HEK293 (cell line): ENCODE measurements around the gene VEPH1.

Source experiments
- CTCF ChIA-PET: fragments of 350-600 bp; formaldehyde crosslinking; extraction: SDS; loops from one replicate; lab custom pipeline; 2021; ENCODE audit warnings: antibody characterized with exemption; lab: Yijun Ruan, JAX
- POLR2A ChIA-PET: fragments of 300-600 bp; formaldehyde crosslinking; extraction: SDS; loops from one replicate; lab custom pipeline; 2020; ENCODE audit warnings: antibody characterized with exemption, inconsistent platforms; lab: Yijun Ruan, JAX
- H3K27ac ChIP-seq: fragments of 200-500 bp; sonication (Bioruptor generic); 2 replicates; pipeline ENCODE4 v1.5.1; 2014; ENCODE audit warnings: low read depth, low read length, control low read depth, inconsistent platforms; ENCODE audit errors: extremely low read depth
- H3K36me3 ChIP-seq, 2 experiments: fragments of 200-500 bp in 1 of 2; sonication (Bioruptor generic) in 1 of 2; 1 replicate in 1 of 2; 2 replicates in 1 of 2; pipeline ENCODE4 v1.5.1; 2014 to 2017; ENCODE audit warnings: inconsistent platforms in 2 of 2, low read length in 2 of 2; ENCODE audit not compliant: control insufficient read depth in 2 of 2, insufficient read depth in 1 of 2
- H3K4me1 ChIP-seq: fragments of 200-500 bp; sonication (Bioruptor generic); 2 replicates; pipeline ENCODE4 v1.5.1; 2014; ENCODE audit warnings: mild to moderate bottlenecking, low read length, inconsistent platforms; ENCODE audit not compliant: control insufficient read depth, insufficient read depth
- H3K4me3 ChIP-seq: 2 replicates; pipeline ENCODE4 v1.5.1; 2011; ENCODE audit warnings: low read depth, mild to moderate bottlenecking, control low read depth, low read length, moderate library complexity
- H3K9me3 ChIP-seq: fragments of 200-500 bp; sonication (Bioruptor generic); 2 replicates; pipeline ENCODE4 v1.5.1; 2014; ENCODE audit warnings: low read depth, low read length, inconsistent platforms; ENCODE audit not compliant: control insufficient read depth, insufficient read depth
- GLIS1 ChIP-seq: fragments of 450-650 bp; formaldehyde crosslinking; IDR thresholded peaks from 2 replicates; pipeline ENCODE4 v1.5.1; 2016; ENCODE audit warnings: missing biosample characterization, missing genetic modification characterization
- HOXC10 ChIP-seq: sonication (generic); formaldehyde crosslinking; IDR thresholded peaks from 2 replicates; pipeline ENCODE4 v1.8.1; 2023; ENCODE audit warnings: mild to moderate bottlenecking, missing genetic modification reagents
- YY2 ChIP-seq: fragments of 450-650 bp; formaldehyde crosslinking; IDR thresholded peaks from 2 replicates; pipeline ENCODE4 v1.5.1; 2016; ENCODE audit warnings: missing biosample characterization, missing genetic modification characterization
- ZNF133 ChIP-seq: fragments of 450-650 bp; formaldehyde crosslinking; IDR thresholded peaks from 2 replicates; pipeline ENCODE4 v1.5.1; 2016; ENCODE audit warnings: missing biosample characterization, missing genetic modification characterization
- ZNF19 ChIP-seq: fragments of 450-650 bp; formaldehyde crosslinking; IDR thresholded peaks from 2 replicates; pipeline ENCODE4; 2016; ENCODE audit warnings: missing biosample characterization, missing genetic modification characterization, low read depth
- ZNF24 ChIP-seq: fragments of 450-650 bp; formaldehyde crosslinking; IDR thresholded peaks from 2 replicates; pipeline ENCODE4 v1.5.1; 2016; ENCODE audit warnings: missing biosample characterization, missing genetic modification characterization
- ZNF280D ChIP-seq: fragments of 450-650 bp; formaldehyde crosslinking; IDR thresholded peaks from 2 replicates; pipeline ENCODE4 v1.5.1; 2016; ENCODE audit warnings: missing biosample characterization, missing genetic modification characterization
- ZNF354C ChIP-seq: fragments of 450-650 bp; formaldehyde crosslinking; IDR thresholded peaks from 2 replicates; pipeline ENCODE4 v1.5.1; 2016; ENCODE audit warnings: missing biosample characterization, missing genetic modification characterization, low read depth, borderline replicate concordance
- ZNF544 ChIP-seq: fragments of 450-650 bp; formaldehyde crosslinking; IDR thresholded peaks from 2 replicates; pipeline ENCODE4 v1.5.0; 2017; ENCODE audit warnings: missing biosample characterization, missing genetic modification characterization
- ZNF548 ChIP-seq: fragments of 450-650 bp; formaldehyde crosslinking; IDR thresholded peaks from 2 replicates; pipeline ENCODE4 v1.5.1; 2016; ENCODE audit warnings: missing biosample characterization, missing genetic modification characterization
- ZNF555 ChIP-seq: fragments of 450-650 bp; formaldehyde crosslinking; conservative IDR thresholded peaks from 2 replicates; pipeline ENCODE4 v1.5.1; 2017; ENCODE audit warnings: missing biosample characterization, mild to moderate bottlenecking, missing genetic modification characterization, inconsistent platforms
- ZNF585B ChIP-seq: fragments of 450-650 bp; formaldehyde crosslinking; IDR thresholded peaks from 2 replicates; pipeline ENCODE4 v1.5.1; 2016; ENCODE audit warnings: missing biosample characterization, missing genetic modification characterization
- ZNF776 ChIP-seq: fragments of 450-650 bp; formaldehyde crosslinking; IDR thresholded peaks from 2 replicates; pipeline ENCODE4 v1.5.0; 2017; ENCODE audit warnings: missing biosample characterization, missing genetic modification characterization, borderline replicate concordance
- ZNF791 ChIP-seq: fragments of 450-650 bp; formaldehyde crosslinking; IDR thresholded peaks from 2 replicates; pipeline ENCODE4 v1.5.1; 2016; ENCODE audit warnings: missing biosample characterization, missing genetic modification characterization
- TF ChIP-seq, protein P1 (sequence below): fragments of 450-650 bp; formaldehyde crosslinking; IDR thresholded peaks from 2 replicates; pipeline ENCODE4 v1.5.1; 2016; ENCODE audit warnings: missing biosample characterization, missing genetic modification characterization, borderline replicate concordance
- TF ChIP-seq, protein P2 (sequence below): fragments of 450-650 bp; formaldehyde crosslinking; IDR thresholded peaks from 2 replicates; pipeline ENCODE4 v1.5.1; 2016; ENCODE audit warnings: missing biosample characterization, missing genetic modification characterization
- TF ChIP-seq, protein P3 (sequence below): fragments of 450-650 bp; formaldehyde crosslinking; IDR thresholded peaks from 2 replicates; pipeline ENCODE4 v1.5.1; 2016; ENCODE audit warnings: missing biosample characterization, missing genetic modification characterization, borderline replicate concordance

VEPH1 gene

GRCh38 chr3:157526036-157526435, 22.8 kb upstream of the VEPH1 start (continued):
- TF ChIP-seq ZNF133 = no peak
- no peak for TF ChIP-seq ZNF354C
- no peak for TF ChIP-seq ZNF585B (tag by site-specific recombination)

- no peaks in the 10 kb centered on the region for H3K9me3 ChIP-seq
- H3K27ac ChIP-seq = no peak overlapping the region
- no peaks in the 10 kb centered on the region for H3K4me1 ChIP-seq
- TF ChIP-seq ZNF280D = 0 out of 2 replicates have a peak, but pooled peaks have one; percentile 58
- TF ChIP-seq, protein P1, sequence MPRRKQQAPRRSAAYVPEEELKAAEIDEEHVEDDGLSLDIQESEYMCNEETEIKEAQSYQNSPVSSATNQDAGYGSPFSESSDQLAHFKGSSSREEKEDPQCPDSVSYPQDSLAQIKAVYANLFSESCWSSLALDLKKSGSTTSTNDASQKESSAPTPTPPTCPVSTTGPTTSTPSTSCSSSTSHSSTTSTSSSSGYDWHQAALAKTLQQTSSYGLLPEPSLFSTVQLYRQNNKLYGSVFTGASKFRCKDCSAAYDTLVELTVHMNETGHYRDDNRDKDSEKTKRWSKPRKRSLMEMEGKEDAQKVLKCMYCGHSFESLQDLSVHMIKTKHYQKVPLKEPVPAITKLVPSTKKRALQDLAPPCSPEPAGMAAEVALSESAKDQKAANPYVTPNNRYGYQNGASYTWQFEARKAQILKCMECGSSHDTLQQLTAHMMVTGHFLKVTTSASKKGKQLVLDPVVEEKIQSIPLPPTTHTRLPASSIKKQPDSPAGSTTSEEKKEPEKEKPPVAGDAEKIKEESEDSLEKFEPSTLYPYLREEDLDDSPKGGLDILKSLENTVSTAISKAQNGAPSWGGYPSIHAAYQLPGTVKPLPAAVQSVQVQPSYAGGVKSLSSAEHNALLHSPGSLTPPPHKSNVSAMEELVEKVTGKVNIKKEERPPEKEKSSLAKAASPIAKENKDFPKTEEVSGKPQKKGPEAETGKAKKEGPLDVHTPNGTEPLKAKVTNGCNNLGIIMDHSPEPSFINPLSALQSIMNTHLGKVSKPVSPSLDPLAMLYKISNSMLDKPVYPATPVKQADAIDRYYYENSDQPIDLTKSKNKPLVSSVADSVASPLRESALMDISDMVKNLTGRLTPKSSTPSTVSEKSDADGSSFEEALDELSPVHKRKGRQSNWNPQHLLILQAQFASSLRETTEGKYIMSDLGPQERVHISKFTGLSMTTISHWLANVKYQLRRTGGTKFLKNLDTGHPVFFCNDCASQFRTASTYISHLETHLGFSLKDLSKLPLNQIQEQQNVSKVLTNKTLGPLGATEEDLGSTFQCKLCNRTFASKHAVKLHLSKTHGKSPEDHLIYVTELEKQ = no peak
- TF ChIP-seq, all 188 proteins: peak for 1
- ChIA-PET POLR2A (no interaction called here), CTCF (interaction anchor here (1.8 kb wide), 1 partner anchor 8 kb away, joined by 11 read pairs; no protein-coding TSS in a partner anchor)
- Histone ChIP-seq H3K36me3 (no peaks in the 10 kb centered on the region), H3K4me3 (no peak overlapping the region)
These were observed 20.6 kb upstream of the VEPH1 start for GRCh38 chr3:157523814-157524213.

DNA sequence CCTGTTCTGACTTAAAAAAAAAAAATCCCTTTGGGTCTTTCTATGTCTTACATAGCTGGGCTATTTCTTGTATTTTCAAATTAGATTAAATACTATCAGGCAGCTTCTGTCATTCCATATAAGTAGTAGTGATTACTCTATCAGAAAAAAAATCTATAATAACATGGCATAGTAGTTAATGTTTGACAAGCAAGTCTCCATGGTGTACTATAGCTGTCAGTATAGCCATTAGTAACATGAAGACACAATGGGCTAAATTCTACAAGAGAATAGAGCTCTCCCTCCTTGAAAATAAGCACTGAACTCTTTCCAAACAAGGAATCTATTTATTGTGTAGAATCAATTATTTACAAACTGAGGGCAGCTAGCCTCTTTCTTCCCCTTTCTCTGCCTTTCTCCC, 19.4 kb upstream of the VEPH1 start:
- POLR2A ChIA-PET = no interaction called here
- no peaks in the 10 kb centered on the region for H3K36me3 ChIP-seq
- no peaks in the 10 kb centered on the region for H3K4me1 ChIP-seq
- H3K9me3 ChIP-seq = no peaks in the 10 kb centered on the region
- CTCF ChIA-PET = interaction anchor here (1.8 kb wide), 1 partner anchor 9 kb away, joined by 11 read pairs; no protein-coding TSS in a partner anchor
- H3K27ac ChIP-seq = no peak overlapping the region
- TF ChIP-seq ZNF544 (tag by site-specific recombination) (no peak), ZNF791 (tag by site-specific recombination) (no peak), ZNF24 (tag by site-specific recombination) (no peak), HOXC10 (CRISPR knock-in tag) (no peak), ZNF776 (no peak), ZNF548 (tag by site-specific recombination) (no peak), ZNF555 (no peak), ZNF19 (tag by site-specific recombination) (no peak), YY2 (tag by site-specific recombination) (no peak), GLIS1 (tag by site-specific recombination) (no peak)
- TF ChIP-seq, protein P2, sequence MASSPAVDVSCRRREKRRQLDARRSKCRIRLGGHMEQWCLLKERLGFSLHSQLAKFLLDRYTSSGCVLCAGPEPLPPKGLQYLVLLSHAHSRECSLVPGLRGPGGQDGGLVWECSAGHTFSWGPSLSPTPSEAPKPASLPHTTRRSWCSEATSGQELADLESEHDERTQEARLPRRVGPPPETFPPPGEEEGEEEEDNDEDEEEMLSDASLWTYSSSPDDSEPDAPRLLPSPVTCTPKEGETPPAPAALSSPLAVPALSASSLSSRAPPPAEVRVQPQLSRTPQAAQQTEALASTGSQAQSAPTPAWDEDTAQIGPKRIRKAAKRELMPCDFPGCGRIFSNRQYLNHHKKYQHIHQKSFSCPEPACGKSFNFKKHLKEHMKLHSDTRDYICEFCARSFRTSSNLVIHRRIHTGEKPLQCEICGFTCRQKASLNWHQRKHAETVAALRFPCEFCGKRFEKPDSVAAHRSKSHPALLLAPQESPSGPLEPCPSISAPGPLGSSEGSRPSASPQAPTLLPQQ (tag by site-specific recombination) = no peak
- TF ChIP-seq, protein P3, sequence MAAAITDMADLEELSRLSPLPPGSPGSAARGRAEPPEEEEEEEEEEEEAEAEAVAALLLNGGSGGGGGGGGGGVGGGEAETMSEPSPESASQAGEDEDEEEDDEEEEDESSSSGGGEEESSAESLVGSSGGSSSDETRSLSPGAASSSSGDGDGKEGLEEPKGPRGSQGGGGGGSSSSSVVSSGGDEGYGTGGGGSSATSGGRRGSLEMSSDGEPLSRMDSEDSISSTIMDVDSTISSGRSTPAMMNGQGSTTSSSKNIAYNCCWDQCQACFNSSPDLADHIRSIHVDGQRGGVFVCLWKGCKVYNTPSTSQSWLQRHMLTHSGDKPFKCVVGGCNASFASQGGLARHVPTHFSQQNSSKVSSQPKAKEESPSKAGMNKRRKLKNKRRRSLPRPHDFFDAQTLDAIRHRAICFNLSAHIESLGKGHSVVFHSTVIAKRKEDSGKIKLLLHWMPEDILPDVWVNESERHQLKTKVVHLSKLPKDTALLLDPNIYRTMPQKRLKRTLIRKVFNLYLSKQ (tag by site-specific recombination) = no peak
- TF ChIP-seq, all 188 proteins: peak for 0
- H3K4me3 ChIP-seq = no peak overlapping the region
